Neuronal stem cell (in vitro differentiated cells): ENCODE results near the gene NOL12.

Experiments
- DNase-seq: peaks from one replicate; pipeline ENCODE4 v3.0.0-alpha.2; 2013; ENCODE audit warnings: low spot score
- H2AFZ ChIP-seq: one replicate; pipeline ENCODE4 v1.6.1; 2013; ENCODE audit warnings: mild to moderate bottlenecking, low read length, inconsistent platforms
- H2AK5ac ChIP-seq: 2 replicates; pipeline ENCODE4 v1.6.1; 2013; ENCODE audit warnings: low read depth, mild to moderate bottlenecking, inconsistent platforms, low read length, moderate library complexity, mixed read lengths
- H2BK120ac ChIP-seq: 2 replicates; pipeline ENCODE4 v1.6.1; 2013; ENCODE audit warnings: low read depth, mild to moderate bottlenecking, inconsistent platforms, low read length, moderate library complexity, mixed read lengths
- H2BK12ac ChIP-seq: one replicate; pipeline ENCODE4 v1.6.1; 2013; ENCODE audit warnings: low read length, inconsistent platforms
- H2BK15ac ChIP-seq: 2 replicates; pipeline ENCODE4 v1.6.1; 2013; ENCODE audit warnings: mild to moderate bottlenecking, low read length, inconsistent platforms, mixed read lengths
- H2BK5ac ChIP-seq: one replicate; pipeline ENCODE4 v1.6.1; 2013; ENCODE audit warnings: inconsistent platforms, mild to moderate bottlenecking, low read length, moderate library complexity
- H3K14ac ChIP-seq: one replicate; pipeline ENCODE4 v1.6.1; 2013; ENCODE audit warnings: low read length, inconsistent platforms
- H3K18ac ChIP-seq: 2 replicates; pipeline ENCODE4 v1.6.1; 2013; ENCODE audit warnings: low read length, inconsistent platforms
- H3K23ac ChIP-seq: 2 replicates; pipeline ENCODE4 v1.6.1; 2013; ENCODE audit warnings: low read depth, mild to moderate bottlenecking, mixed read lengths, low read length, inconsistent platforms; ENCODE audit not compliant: poor library complexity
- H3K27ac ChIP-seq: replicated peaks from 3 replicates; pipeline ENCODE4 v1.5.1; 2013; ENCODE audit warnings: low read length, inconsistent platforms
- H3K27me3 ChIP-seq, 3 experiments: 2 replicates each; pipeline ENCODE4 v1.6.1; 2013; ENCODE audit warnings: low read length in 3 of 3, mild to moderate bottlenecking in 2 of 3, inconsistent platforms in 1 of 3, low read depth in 1 of 3, mixed read lengths in 1 of 3, moderate library complexity in 1 of 3; ENCODE audit not compliant: control insufficient read depth in 3 of 3, insufficient read depth in 3 of 3
- H3K36me3 ChIP-seq, 2 donors: replicated peaks in 1 of 2; 2 replicates each; pipeline ENCODE4 v1.6.1; 2013; ENCODE audit warnings: low read length in 2 of 2; ENCODE audit not compliant: control insufficient read depth in 2 of 2, insufficient read depth in 2 of 2
- H3K4ac ChIP-seq: 2 replicates; pipeline ENCODE4 v1.6.1; 2013; ENCODE audit warnings: inconsistent platforms, mild to moderate bottlenecking, low read length, moderate library complexity
- H3K4me1 ChIP-seq, 2 donors: 1 replicate in 1 of 2; 2 replicates in 1 of 2; pipeline ENCODE4 v1.6.1; 2013; ENCODE audit warnings: low read length in 2 of 2, low read depth in 1 of 2; ENCODE audit not compliant: control insufficient read depth in 2 of 2, insufficient read depth in 1 of 2
- H3K4me2 ChIP-seq: one replicate; pipeline ENCODE4 v1.6.1; 2013; ENCODE audit warnings: mild to moderate bottlenecking, low read length, inconsistent platforms; ENCODE audit not compliant: insufficient read depth, poor library complexity, severe bottlenecking
- H3K4me3 ChIP-seq, 2 donors: 2 replicates each; pipeline ENCODE4 v1.5.1; 2013; ENCODE audit warnings: low read length in 2 of 2, mild to moderate bottlenecking in 2 of 2, inconsistent platforms in 1 of 2, moderate library complexity in 1 of 2
- H3K79me1 ChIP-seq: one replicate; pipeline ENCODE4 v1.6.1; 2013; ENCODE audit warnings: low read depth, mild to moderate bottlenecking, inconsistent platforms, low read length, moderate library complexity
- H3K9ac ChIP-seq: one replicate; pipeline ENCODE4 v1.6.1; 2013; ENCODE audit warnings: mild to moderate bottlenecking, low read depth, low read length, inconsistent platforms; ENCODE audit not compliant: poor library complexity
- H3K9me3 ChIP-seq, 2 donors: replicated peaks in 1 of 2; 2 replicates each; pipeline versions ENCODE3 to v1.6.1; 2013; ENCODE audit warnings: low read length in 2 of 2, mild to moderate bottlenecking in 2 of 2, inconsistent platforms in 1 of 2, low read depth in 1 of 2, mixed read lengths in 1 of 2, moderate library complexity in 1 of 2; ENCODE audit not compliant: control insufficient read depth in 2 of 2, insufficient read depth in 1 of 2
- H4K8ac ChIP-seq: one replicate; pipeline ENCODE4 v1.6.1; 2013; ENCODE audit warnings: low read depth, mild to moderate bottlenecking, inconsistent platforms, low read length, moderate library complexity
- H4K91ac ChIP-seq: one replicate; pipeline ENCODE4 v1.6.1; 2013; ENCODE audit warnings: low read length, low read depth, mild to moderate bottlenecking, inconsistent platforms; ENCODE audit not compliant: poor library complexity
- WGBS, 2 donors: extraction: QIAGEN DNeasy Blood & Tissue Kit; methylation state at CpG; one replicate each; pipeline ENCODE4 v1.1.7; 2013; ENCODE audit warnings: missing lambda C conversion rate in 2 of 2, mixed read lengths in 1 of 2; ENCODE audit not compliant: insufficient read length in 2 of 2, insufficient replicate concordance in 1 of 2; ENCODE audit errors: extremely low coverage in 2 of 2; 5-methylcytosine and 5-hydroxymethylcytosine counted together

The NOL12 gene

GRCh38 chr22:37732699-37733607, 46.8 kb downstream of the NOL12 start:
- H3K4ac ChIP-seq, result no peak overlapping the region
- H2BK5ac ChIP-seq, result no peak overlapping the region
- H3K4me3 ChIP-seq, result no peak overlapping the region
- no peak overlapping the region for H4K91ac ChIP-seq
- no peaks in the 10 kb centered on the region for H3K9me3 ChIP-seq
- no peak overlapping the region for H2BK12ac ChIP-seq
- no CpG with 5 or more reads among the region's 19 CpGs for WGBS, 2 donors
- no peak for DNase-seq
- H3K9ac ChIP-seq, result no peak overlapping the region
- peak overlapping the region; percentile 87 for H2AK5ac ChIP-seq
- no peak overlapping the region for H3K14ac ChIP-seq
- no peak overlapping the region for H2AFZ ChIP-seq
- H3K18ac ChIP-seq, result no peak overlapping the region
- no peak overlapping the region for H3K23ac ChIP-seq
- H3K36me3 ChIP-seq, result peaks cover 0 to 4% of the 10 kb centered on the region in 2 donors
- H3K4me2 ChIP-seq, result no peak overlapping the region
- H3K79me1 ChIP-seq, result no peaks in the 10 kb centered on the region
- H2BK15ac ChIP-seq, result peak overlapping the region; percentile 70
- no peaks in the 10 kb centered on the region for H3K27me3 ChIP-seq
- H4K8ac ChIP-seq, result no peak overlapping the region
- H3K4me1 ChIP-seq, result peaks cover 3 to 6% of the 10 kb centered on the region in 2 donors
- H3K27ac ChIP-seq, result no peak overlapping the region
- H2BK120ac ChIP-seq, result no peak overlapping the region

- no peak overlapping the region for H3K4me2 ChIP-seq
- H3K14ac ChIP-seq, result no peak overlapping the region
- H4K91ac ChIP-seq, result no peak overlapping the region
- no peak overlapping the region for H2BK15ac ChIP-seq
- H2BK120ac ChIP-seq, result no peak overlapping the region
- H3K18ac ChIP-seq, result no peak overlapping the region
- WGBS, 2 donors, result no CpG with 5 or more reads among the region's 11 CpGs
- H3K23ac ChIP-seq, result no peak overlapping the region
- H3K27ac ChIP-seq, result no peak overlapping the region
- H3K4me3 ChIP-seq, result no peak overlapping the region
- H3K9ac ChIP-seq, result no peak overlapping the region
- no peak overlapping the region for H4K8ac ChIP-seq
- peaks cover 0 to 4% of the 10 kb centered on the region in 2 donors for H3K36me3 ChIP-seq
- H3K79me1 ChIP-seq, result no peaks in the 10 kb centered on the region
- no peak for DNase-seq
- H2BK5ac ChIP-seq, result no peak overlapping the region
- no peaks in the 10 kb centered on the region for H3K27me3 ChIP-seq
- peaks cover 3 to 6% of the 10 kb centered on the region in 2 donors for H3K4me1 ChIP-seq
- peak overlapping the region; percentile 28 for H2AK5ac ChIP-seq
- H2BK12ac ChIP-seq, result no peak overlapping the region
- no peak overlapping the region for H3K4ac ChIP-seq
- no peaks in the 10 kb centered on the region for H3K9me3 ChIP-seq
- no peak overlapping the region for H2AFZ ChIP-seq
These were observed 47.7 kb downstream of the NOL12 start for GRCh38 chr22:37733625-37734401.

- no peak overlapping the region for H3K27ac ChIP-seq
- H3K4me3 ChIP-seq, result no peak overlapping the region
- no peak overlapping the region for H4K91ac ChIP-seq
- no peak overlapping the region for H4K8ac ChIP-seq
- peak overlapping the region; percentile 23 for H2BK15ac ChIP-seq
- peaks cover 0 to 4% of the 10 kb centered on the region in 2 donors for H3K36me3 ChIP-seq
- no peak for DNase-seq
- no peaks in the 10 kb centered on the region for H3K79me1 ChIP-seq
- H2BK12ac ChIP-seq, result no peak overlapping the region
- H3K9ac ChIP-seq, result no peak overlapping the region
- H3K4me1 ChIP-seq, result peaks cover 3 to 6% of the 10 kb centered on the region in 2 donors
- H3K4ac ChIP-seq, result no peak overlapping the region
- no peak overlapping the region for H3K4me2 ChIP-seq
- WGBS, 2 donors, result no CpG with 5 or more reads among the region's 6 CpGs
- no peak overlapping the region for H2BK5ac ChIP-seq
- no peak overlapping the region for H3K14ac ChIP-seq
- H3K27me3 ChIP-seq, result no peaks in the 10 kb centered on the region
- H3K23ac ChIP-seq, result no peak overlapping the region
- peak overlapping the region; percentile 37 for H2BK120ac ChIP-seq
- no peaks in the 10 kb centered on the region for H3K9me3 ChIP-seq
- peak overlapping the region; percentile 83 for H2AFZ ChIP-seq
- no peak overlapping the region for H3K18ac ChIP-seq
- peak overlapping the region; percentile 28 for H2AK5ac ChIP-seq
These were observed 48.2 kb downstream of the NOL12 start for GRCh38 chr22:37734402-37734700.

- Histone ChIP-seq H3K4me1 (peaks cover 3 to 6% of the 10 kb centered on the region in 2 donors), H2BK5ac (no peak overlapping the region), H4K8ac (no peak overlapping the region), H3K36me3 (peaks cover 0 to 4% of the 10 kb centered on the region in 2 donors), H3K27ac (no peak overlapping the region), H2AK5ac (peak overlapping the region; percentile 28), H3K27me3 (no peaks in the 10 kb centered on the region), H3K4me3 (no peak overlapping the region), H2BK15ac (peak overlapping the region; percentile 23), H3K4ac (no peak overlapping the region), H3K9ac (peak overlapping the region; percentile 71), H2BK12ac (no peak overlapping the region), H3K9me3 (no peaks in the 10 kb centered on the region), H3K79me1 (no peaks in the 10 kb centered on the region), H4K91ac (no peak overlapping the region), H3K14ac (no peak overlapping the region), H2AFZ (peak overlapping the region; percentile 83), H2BK120ac (no peak overlapping the region), H3K4me2 (no peak overlapping the region), H3K18ac (peak overlapping the region; percentile 66), H3K23ac (peak overlapping the region; percentile 3)
- peak; percentile 48 for DNase-seq
- WGBS, 2 donors, result no CpG with 5 or more reads among the region's 16 CpGs
These were observed 48.9 kb downstream of the NOL12 start for GRCh38 chr22:37734964-37735451.
